GM12878 (cell line): ENCODE data around the gene ASB6.

Experiments
- CHD4 ChIP-seq: fragments of 200-600 bp; sonication (generic); IDR thresholded peaks from 2 replicates; pipeline ENCODE4 v1.6.1; 2016; ENCODE audit warnings: mild to moderate bottlenecking
- CTCF ChIP-seq, 3 experiments: IDR thresholded peaks in 2 of 3; conservative IDR thresholded peaks in 1 of 3; 2 replicates each; pipeline ENCODE4 v1.5.1; 2011; ENCODE audit warnings: low read depth in 3 of 3, low read length in 3 of 3, mild to moderate bottlenecking in 3 of 3, control low read depth in 2 of 3, moderate library complexity in 2 of 3, inconsistent platforms in 1 of 3, mixed read lengths in 1 of 3; ENCODE audit not compliant: control insufficient read depth in 2 of 3, insufficient read depth in 1 of 3; ENCODE audit errors: extremely low read depth in 1 of 3
- EP300 ChIP-seq, 2 experiments: fragments of 150-350 bp in 1 of 2; IDR thresholded peaks; 2 replicates each; pipeline ENCODE4 v1.6.1; 2011 to 2012; ENCODE audit warnings: low read depth in 2 of 2, low read length in 2 of 2, borderline replicate concordance in 1 of 2, improper control_type of control experiment in 1 of 2, inconsistent platforms in 1 of 2; ENCODE audit not compliant: control insufficient read depth in 1 of 2
- TAF1 ChIP-seq: IDR thresholded peaks from 2 replicates; pipeline ENCODE4 v1.6.1; 2011; ENCODE audit warnings: mild to moderate bottlenecking, low read depth, low read length, borderline replicate concordance
- TARDBP ChIP-seq: IDR thresholded peaks from 2 replicates; pipeline ENCODE4 v1.6.1; 2016; ENCODE audit warnings: borderline replicate concordance
- ZBTB4 ChIP-seq: fragments of 450-650 bp; formaldehyde crosslinking; IDR thresholded peaks from 2 replicates; pipeline ENCODE4 v1.4.0; 2022; ENCODE audit warnings: mild to moderate bottlenecking, moderate library complexity
- TF ChIP-seq, protein P1 (sequence below): fragments of 450-650 bp; IDR thresholded peaks from 2 replicates; pipeline ENCODE4 v1.6.1; 2018; ENCODE audit warnings: mild to moderate bottlenecking, low read depth, moderate library complexity; ENCODE audit not compliant: partially characterized antibody

DNA sequence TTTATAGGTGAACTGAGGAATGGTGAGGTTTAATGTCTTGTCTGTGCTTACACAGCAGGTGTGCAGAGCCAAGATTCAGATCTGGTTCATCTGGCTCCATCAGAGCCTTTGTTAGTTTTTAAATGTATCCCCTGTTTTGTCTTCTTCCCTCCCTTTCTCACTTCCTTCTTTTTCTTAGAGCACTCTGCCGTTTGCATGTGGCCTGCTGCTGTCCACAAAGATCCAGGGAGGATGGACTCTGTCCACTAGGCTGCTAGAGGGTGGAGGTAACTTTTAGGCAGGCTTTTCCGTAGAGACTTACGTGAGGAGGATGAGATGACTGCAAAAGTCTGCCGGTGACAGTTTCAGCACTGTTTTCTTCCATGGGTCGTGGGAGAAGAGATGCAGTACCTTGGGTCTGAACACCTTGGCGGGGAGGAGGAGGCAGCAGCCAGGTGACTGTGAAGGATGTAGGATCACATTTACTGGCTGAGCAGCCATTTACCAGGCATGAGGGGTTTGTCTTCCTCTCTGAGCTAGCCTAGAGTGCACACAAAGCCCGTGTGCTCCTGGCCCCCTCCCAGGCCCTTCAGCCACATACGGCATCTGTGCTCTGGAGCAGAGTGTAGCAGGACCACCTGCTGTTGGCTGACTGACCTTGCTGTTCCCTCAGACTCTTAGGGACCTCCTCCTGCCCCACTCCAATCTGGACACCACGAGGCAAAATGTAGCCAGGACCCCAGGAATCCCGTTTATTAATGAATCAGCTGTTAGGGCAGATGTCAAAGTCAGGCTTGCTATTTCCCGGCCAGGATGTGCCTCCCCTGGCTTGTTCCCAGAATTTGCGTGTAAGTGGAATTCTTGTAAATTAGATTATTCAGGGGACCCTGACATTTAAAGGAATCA is 14.2 kb downstream of the ASB6 start:
- TF ChIP-seq TAF1 (no peak), TARDBP (no peak), EP300 (IDR thresholded peaks at IDR 0.05; ENCODE audit: borderline replicate concordance in 1 of 2, control insufficient read depth in 1 of 2, low read depth in 2 of 2, low read length in 2 of 2) (no peak), CTCF (IDR thresholded peaks at IDR 0.05 in 2 of 3, conservative IDR thresholded peaks at IDR 0.05 in 1 of 3; ENCODE audit: control insufficient read depth in 2 of 3, extremely low read depth in 1 of 3, insufficient read depth in 1 of 3, low read depth in 3 of 3, low read length in 3 of 3) (no peak), CHD4 (no peak), ZBTB4 (CRISPR knock-in tag) (no peak)
- TF ChIP-seq, protein P1, sequence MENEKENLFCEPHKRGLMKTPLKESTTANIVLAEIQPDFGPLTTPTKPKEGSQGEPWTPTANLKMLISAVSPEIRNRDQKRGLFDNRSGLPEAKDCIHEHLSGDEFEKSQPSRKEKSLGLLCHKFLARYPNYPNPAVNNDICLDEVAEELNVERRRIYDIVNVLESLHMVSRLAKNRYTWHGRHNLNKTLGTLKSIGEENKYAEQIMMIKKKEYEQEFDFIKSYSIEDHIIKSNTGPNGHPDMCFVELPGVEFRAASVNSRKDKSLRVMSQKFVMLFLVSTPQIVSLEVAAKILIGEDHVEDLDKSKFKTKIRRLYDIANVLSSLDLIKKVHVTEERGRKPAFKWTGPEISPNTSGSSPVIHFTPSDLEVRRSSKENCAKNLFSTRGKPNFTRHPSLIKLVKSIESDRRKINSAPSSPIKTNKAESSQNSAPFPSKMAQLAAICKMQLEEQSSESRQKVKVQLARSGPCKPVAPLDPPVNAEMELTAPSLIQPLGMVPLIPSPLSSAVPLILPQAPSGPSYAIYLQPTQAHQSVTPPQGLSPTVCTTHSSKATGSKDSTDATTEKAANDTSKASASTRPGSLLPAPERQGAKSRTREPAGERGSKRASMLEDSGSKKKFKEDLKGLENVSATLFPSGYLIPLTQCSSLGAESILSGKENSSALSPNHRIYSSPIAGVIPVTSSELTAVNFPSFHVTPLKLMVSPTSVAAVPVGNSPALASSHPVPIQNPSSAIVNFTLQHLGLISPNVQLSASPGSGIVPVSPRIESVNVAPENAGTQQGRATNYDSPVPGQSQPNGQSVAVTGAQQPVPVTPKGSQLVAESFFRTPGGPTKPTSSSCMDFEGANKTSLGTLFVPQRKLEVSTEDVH = no peak
